Naive thymus-derived CD8-positive, alpha-beta T cell (primary cell): ENCODE data around the gene SCFD2. TPM values are rescaled to one million over a fixed set of nuclear protein-coding genes. Genes with fewer than 3 reads are reported as not detected.
"Not testable (repeated sequence)": the region's sequence is repeated elsewhere in the genome, so short reads cannot be mapped to it uniquely, and the experiment has no call there.

Experiments used
- ATAC-seq, 2 donors: fragments of 150-1000 bp; cut with Tn5 transposase in 1 of 2; sonication (Bioruptor Pico), chemical (Tn5 transposase) in 1 of 2; 1 replicate in 1 of 2; 2 replicates in 1 of 2; pipeline ENCODE4 v1.10.0; 2021; ENCODE audit warnings: mild to moderate bottlenecking in 2 of 2, moderate library complexity in 2 of 2
- POLR2A ChIA-PET: fragments of 350-600 bp; sonication (Branson Sonifier 250); formaldehyde crosslinking; loops from one replicate; lab custom pipeline; 2021; ENCODE audit warnings: antibody characterized with exemption; lab: Charles Lee
- DNase-seq, 10 donors: peaks; one replicate each; pipeline versions ENCODE4 v3.0.0 to v3.0.0-alpha.2; 2020 to 2022
- H3K27ac Mint-ChIP-seq, 10 donors: one replicate each; pipeline ENCODE4 v1.8.0; 2020 to 2022; ENCODE audit warnings: mild to moderate bottlenecking in 10 of 10, mixed read lengths in 10 of 10, moderate library complexity in 4 of 10, inconsistent platforms in 1 of 10
- H3K27me3 Mint-ChIP-seq, 5 donors: one replicate each; pipeline ENCODE4 v1.8.0; 2021 to 2022; ENCODE audit warnings: mixed read lengths in 5 of 5
- H3K36me3 Mint-ChIP-seq, 3 donors: one replicate each; pipeline ENCODE4 v1.8.0; 2020 to 2022; ENCODE audit warnings: mixed read lengths in 3 of 3, mild to moderate bottlenecking in 2 of 3, inconsistent platforms in 1 of 3
- H3K4me1 Mint-ChIP-seq, 4 donors: one replicate each; pipeline ENCODE4 v1.8.0; 2021 to 2022; ENCODE audit warnings: mixed read lengths in 4 of 4
- H3K4me3 Mint-ChIP-seq, 10 donors: one replicate each; pipeline ENCODE4 v1.8.0; 2020 to 2022; ENCODE audit warnings: mild to moderate bottlenecking in 10 of 10, mixed read lengths in 10 of 10, moderate library complexity in 6 of 10, inconsistent platforms in 1 of 10
- H3K9me3 Mint-ChIP-seq, 9 donors: one replicate each; pipeline ENCODE4 v1.8.0; 2020 to 2022; ENCODE audit warnings: mixed read lengths in 9 of 9, mild to moderate bottlenecking in 3 of 9, inconsistent platforms in 1 of 9, moderate library complexity in 1 of 9
- polyA plus RNA-seq, 3 donors: library from polyadenylated mRNA; unstranded; fragments of 300-500 nt; fragmentation: Illumina TruSeq; gene quantifications; one replicate each; pipeline ENCODE4 v1.2.3, GENCODE V29; 2021
- total RNA-seq, 8 experiments: library from RNA in 2 of 8; stranded (reverse) in 2 of 8; gene quantifications; one replicate each; pipeline ENCODE4 v1.2.3 and lab custom pipeline; 2021 to 2026

SCFD2 gene
- total and polyA plus RNA-seq, 5 experiments from 2014 or later: 14.3 to 21.7 (median 17.2) TPM

- no peak for ATAC-seq
- Mint-ChIP-seq H3K27ac (no peak overlapping the region), H3K4me3 (no peak overlapping the region), H3K27me3 (peaks cover 0 to 7% (median 1%) of the 10 kb centered on the region in 5 donors), H3K9me3 (no peaks in the 10 kb centered on the region), H3K4me1 (peaks cover 0 to 9% (median 0%) of the 10 kb centered on the region in 4 donors), H3K36me3 (no peaks in the 10 kb centered on the region)
- no peak for DNase-seq
- POLR2A ChIA-PET: no interaction called here
Observed at GRCh38 chr4:52838729-52839586, 526.9 kb downstream of the SCFD2 start.

- H3K4me3 Mint-ChIP-seq: no peak overlapping the region
Observed at GRCh38 chr4:52837716-52838558, 527.9 kb downstream of the SCFD2 start.

GRCh38 chr4:52836678-52837077, 529.2 kb downstream of the SCFD2 start:
- H3K27ac Mint-ChIP-seq: no peak overlapping the region
- no peaks in the 10 kb centered on the region for H3K9me3 Mint-ChIP-seq
- POLR2A ChIA-PET: no interaction called here
- H3K4me1 Mint-ChIP-seq: peaks cover 0 to 3% (median 0%) of the 10 kb centered on the region in 4 donors
- no peaks in the 10 kb centered on the region for H3K36me3 Mint-ChIP-seq
- no peak for DNase-seq
- no peak for ATAC-seq
- H3K4me3 Mint-ChIP-seq: no peak overlapping the region
- H3K27me3 Mint-ChIP-seq: peaks cover 0 to 14% (median 2%) of the 10 kb centered on the region in 5 donors

More at GRCh38 chr4:52837716-52838558, 527.9 kb downstream of the SCFD2 start:
- Mint-ChIP-seq H3K27ac (no peak overlapping the region), H3K4me1 (no peaks in the 10 kb centered on the region), H3K36me3 (no peaks in the 10 kb centered on the region), H3K9me3 (no peaks in the 10 kb centered on the region), H3K27me3 (peaks cover 0 to 3% (median 1%) of the 10 kb centered on the region in 5 donors)
- no peak for DNase-seq
- ATAC-seq: no peak
- POLR2A ChIA-PET: no interaction called here

GRCh38 chr4:52836120-52836519, 529.7 kb downstream of the SCFD2 start:
- H3K36me3 Mint-ChIP-seq: no peaks in the 10 kb centered on the region
- H3K27me3 Mint-ChIP-seq: peaks cover 0 to 16% (median 2%) of the 10 kb centered on the region in 5 donors
- ATAC-seq (no peak), DNase-seq (no peak)
- H3K4me3 Mint-ChIP-seq: no peak overlapping the region
- POLR2A ChIA-PET: no interaction called here
- H3K9me3 Mint-ChIP-seq: no peaks in the 10 kb centered on the region
- no peak overlapping the region for H3K27ac Mint-ChIP-seq
- peaks cover 0 to 3% (median 0%) of the 10 kb centered on the region in 4 donors for H3K4me1 Mint-ChIP-seq

GRCh38 chr4:52834641-52835456, 531.0 kb downstream of the SCFD2 start:
- H3K36me3 Mint-ChIP-seq, DNase-seq, POLR2A ChIA-PET, H3K4me1 Mint-ChIP-seq, H3K9me3 Mint-ChIP-seq, ATAC-seq, H3K27ac Mint-ChIP-seq, H3K4me3 Mint-ChIP-seq: not testable (repeated sequence)
- H3K27me3 Mint-ChIP-seq: peaks cover 0 to 18% (median 2%) of the 10 kb centered on the region in 5 donors

- DNase-seq (no peak), ATAC-seq (no peak)
- Mint-ChIP-seq H3K9me3 (no peaks in the 10 kb centered on the region), H3K4me3 (no peak overlapping the region), H3K27ac (no peak overlapping the region), H3K27me3 (peaks cover 0 to 18% (median 2%) of the 10 kb centered on the region in 5 donors), H3K4me1 (peaks cover 0 to 3% (median 0%) of the 10 kb centered on the region in 4 donors), H3K36me3 (no peaks in the 10 kb centered on the region)
- POLR2A ChIA-PET: no interaction called here
Observed at GRCh38 chr4:52833941-52834525, 531.8 kb downstream of the SCFD2 start.

- H3K9me3 Mint-ChIP-seq: peaks cover 0 to 3% (median 0%) of the 10 kb centered on the region in 9 donors
- peak overlapping the region in 3 of 10 donors; percentile 12 to 43 (median 34) for H3K27ac Mint-ChIP-seq
- POLR2A ChIA-PET: no interaction called here
- no peaks in the 10 kb centered on the region for H3K36me3 Mint-ChIP-seq
- peak in 1 of 2 donors; percentile 30 for ATAC-seq
- peak overlapping the region in 3 of 10 donors; percentile 24 to 66 (median 52) for H3K4me3 Mint-ChIP-seq
- DNase-seq: peak in 1 of 10 donors; percentile 1
- H3K27me3 Mint-ChIP-seq: peaks cover 0 to 1% (median 0%) of the 10 kb centered on the region in 5 donors
- peaks cover 14 to 30% (median 17%) of the 10 kb centered on the region in 4 donors for H3K4me1 Mint-ChIP-seq
Observed at GRCh38 chr4:52825460-52826090, 540.3 kb downstream of the SCFD2 start.

- Mint-ChIP-seq H3K36me3 (no peaks in the 10 kb centered on the region), H3K4me1 (peaks cover 14 to 30% (median 17%) of the 10 kb centered on the region in 4 donors), H3K27ac (peak overlapping the region in 4 of 10 donors; percentile 12 to 47 (median 32)), H3K27me3 (no peaks in the 10 kb centered on the region), H3K9me3 (peaks cover 0 to 3% (median 0%) of the 10 kb centered on the region in 9 donors), H3K4me3 (peak overlapping the region in 3 of 10 donors; percentile 24 to 66 (median 52))
- POLR2A ChIA-PET: no interaction called here
- DNase-seq: peak in 5 of 10 donors; percentile 4 to 35 (median 16)
- peak; percentile 46 to 83 for ATAC-seq
Observed at GRCh38 chr4:52824603-52825459, 541.0 kb downstream of the SCFD2 start.

- Mint-ChIP-seq H3K9me3 (peaks cover 0 to 3% (median 0%) of the 10 kb centered on the region in 9 donors), H3K36me3 (no peaks in the 10 kb centered on the region), H3K27me3 (no peaks in the 10 kb centered on the region), H3K27ac (peak overlapping the region in 2 of 10 donors; percentile 29 to 47), H3K4me1 (peaks cover 14 to 30% (median 17%) of the 10 kb centered on the region in 4 donors), H3K4me3 (no peak overlapping the region)
- POLR2A ChIA-PET: no interaction called here
- ATAC-seq (no peak), DNase-seq (no peak)
Observed at GRCh38 chr4:52824270-52824602, 541.6 kb downstream of the SCFD2 start.

GRCh38 chr4:52823702-52824092, 542.2 kb downstream of the SCFD2 start:
- Mint-ChIP-seq H3K36me3 (no peaks in the 10 kb centered on the region), H3K9me3 (peaks cover 0 to 3% (median 0%) of the 10 kb centered on the region in 9 donors), H3K27ac (no peak overlapping the region), H3K4me1 (peaks cover 14 to 30% (median 17%) of the 10 kb centered on the region in 4 donors), H3K4me3 (no peak overlapping the region), H3K27me3 (no peaks in the 10 kb centered on the region)
- DNase-seq (no peak), ATAC-seq (no peak)
- POLR2A ChIA-PET: no interaction called here
